Esophagus squamous epithelium (tissue), 5 donors: ENCODE measurements around the gene IRF2BPL. TPM values are rescaled to one million over a fixed set of nuclear protein-coding genes. Genes with fewer than 3 reads are reported as not detected.

Source experiments
- DNase-seq: peaks from one replicate; lab custom pipeline; 2025; lab: John Stamatoyannopoulos, UW
- H3K27ac ChIP-seq, 4 donors: fragments of 200-600 bp; sonication (generic); one replicate each; pipeline ENCODE4 v1.5.1; 2016 to 2019; ENCODE audit warnings: mild to moderate bottlenecking in 1 of 4
- H3K27me3 ChIP-seq, 4 donors: fragments of 200-600 bp; sonication (generic); 1 replicate in 3 of 4; 2 replicates in 1 of 4; pipeline versions ENCODE4 v1.5.1 to v1.6.0; 2017 to 2021; ENCODE audit warnings: antibody characterized with exemption in 1 of 4
- H3K36me3 ChIP-seq, 3 donors: fragments of 200-600 bp; sonication (generic); one replicate each; pipeline ENCODE4 v1.5.1; 2016 to 2019
- H3K4me1 ChIP-seq, 3 donors: fragments of 200-600 bp; sonication (generic); one replicate each; pipeline ENCODE4 v1.5.1; 2017 to 2019
- H3K4me3 ChIP-seq, 4 donors: fragments of 200-600 bp; sonication (generic); 1 replicate in 3 of 4; 2 replicates in 1 of 4; pipeline ENCODE4 v1.5.1; 2016 to 2019; ENCODE audit warnings: mild to moderate bottlenecking in 2 of 4, moderate library complexity in 1 of 4
- H3K9me3 ChIP-seq, 3 donors: fragments of 200-600 bp; sonication (generic); one replicate each; pipeline ENCODE4 v1.5.1; 2016 to 2019
- POLR2A ChIP-seq, 4 donors: fragments of 450-650 bp; IDR thresholded peaks; one replicate each; pipeline ENCODE4 v1.6.1; 2017; ENCODE audit warnings: antibody characterized with exemption in 4 of 4, mild to moderate bottlenecking in 4 of 4, moderate library complexity in 3 of 4
- WGBS, 2 donors: methylation state at CpG; one replicate each; pipeline ENCODE4 v1.1.5; 2018; 5-methylcytosine and 5-hydroxymethylcytosine counted together
- intact Hi-C: fragments of 100-400 bp; cut with DNase I; formaldehyde crosslinking; loops from one replicate; pipeline ENCODE4 v1.15.0; 2022
- total RNA-seq, 4 donors: library from RNA; depleted of rRNA; stranded (reverse); fragments of >200 nt; gene quantifications; one replicate each; pipeline ENCODE4 v1.1.0, GENCODE V29; 2016
- TF ChIP-seq, protein P1 (sequence below), 6 experiments: fragments of 450-650 bp in 4 of 6; fragments of 200-600 bp in 2 of 6; sonication (generic) in 2 of 6; IDR thresholded peaks; one replicate each; pipeline ENCODE4 v1.5.1; 2016 to 2019; ENCODE audit warnings: antibody characterized with exemption in 6 of 6, mild to moderate bottlenecking in 4 of 6, moderate library complexity in 4 of 6
- donor health status: DM: yes; HTN: yes; CAD: no.

Gene IRF2BPL
- total RNA-seq, 4 donors from 2014 or later = 15.8 to 28.8 (median 24.0) TPM

- peaks cover 0 to 6% (median 0%) of the 10 kb centered on the region in 3 donors for H3K9me3 ChIP-seq
- 90 to 100% methylated on average over 1 to 3 of the region's 4 CpGs for WGBS, 2 donors
- no peaks in the 10 kb centered on the region for H3K36me3 ChIP-seq
These were observed 42.3 kb downstream of the IRF2BPL start for GRCh38 chr14:76986231-76986565.

DNA sequence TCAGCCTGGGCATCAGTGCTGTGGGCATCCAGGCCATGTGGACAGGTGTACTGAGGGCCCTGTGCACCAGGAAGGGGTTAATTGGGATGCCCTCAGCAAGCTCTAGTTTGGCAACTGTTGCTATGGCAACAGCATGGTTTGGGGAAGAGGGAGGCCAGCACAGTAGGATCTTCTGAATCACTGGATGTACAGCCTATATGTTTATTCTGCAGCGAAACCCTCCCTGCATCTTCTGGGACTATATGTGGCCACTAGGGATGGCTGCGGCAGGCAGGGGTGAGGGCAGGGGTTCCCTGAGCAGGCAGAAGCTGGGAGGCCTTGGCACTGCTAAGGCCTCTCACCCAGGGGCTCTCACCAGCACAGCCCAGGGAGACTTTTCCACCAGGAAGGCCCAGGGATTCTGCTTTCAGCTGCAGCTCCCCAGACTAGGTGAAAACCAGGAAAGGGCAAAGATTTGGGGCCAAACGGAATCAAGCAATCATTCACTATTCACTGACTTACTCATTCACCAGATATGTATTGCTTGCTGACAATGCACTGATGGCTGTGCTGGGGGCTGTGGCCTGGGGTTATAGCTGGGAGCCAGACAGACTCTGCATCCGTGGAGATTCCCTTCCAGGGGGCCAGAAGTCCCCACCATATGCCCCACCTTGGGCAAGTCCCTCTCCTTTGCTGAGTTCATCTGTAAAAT, 42.8 kb downstream of the IRF2BPL start:
- 72 to 90% methylated on average over 2 to 3 of the region's 4 CpGs for WGBS, 2 donors
- intact Hi-C loops = no loop called here
- Histone ChIP-seq H3K27ac (no peak overlapping the region), H3K9me3 (peaks cover 0 to 6% (median 0%) of the 10 kb centered on the region in 3 donors), H3K4me3 (no peak overlapping the region), H3K4me1 (no peaks in the 10 kb centered on the region), H3K36me3 (no peaks in the 10 kb centered on the region), H3K27me3 (no peaks in the 10 kb centered on the region)
- no peak for TF ChIP-seq POLR2A (IDR thresholded peaks at IDR 0.05)
- TF ChIP-seq, protein P1, sequence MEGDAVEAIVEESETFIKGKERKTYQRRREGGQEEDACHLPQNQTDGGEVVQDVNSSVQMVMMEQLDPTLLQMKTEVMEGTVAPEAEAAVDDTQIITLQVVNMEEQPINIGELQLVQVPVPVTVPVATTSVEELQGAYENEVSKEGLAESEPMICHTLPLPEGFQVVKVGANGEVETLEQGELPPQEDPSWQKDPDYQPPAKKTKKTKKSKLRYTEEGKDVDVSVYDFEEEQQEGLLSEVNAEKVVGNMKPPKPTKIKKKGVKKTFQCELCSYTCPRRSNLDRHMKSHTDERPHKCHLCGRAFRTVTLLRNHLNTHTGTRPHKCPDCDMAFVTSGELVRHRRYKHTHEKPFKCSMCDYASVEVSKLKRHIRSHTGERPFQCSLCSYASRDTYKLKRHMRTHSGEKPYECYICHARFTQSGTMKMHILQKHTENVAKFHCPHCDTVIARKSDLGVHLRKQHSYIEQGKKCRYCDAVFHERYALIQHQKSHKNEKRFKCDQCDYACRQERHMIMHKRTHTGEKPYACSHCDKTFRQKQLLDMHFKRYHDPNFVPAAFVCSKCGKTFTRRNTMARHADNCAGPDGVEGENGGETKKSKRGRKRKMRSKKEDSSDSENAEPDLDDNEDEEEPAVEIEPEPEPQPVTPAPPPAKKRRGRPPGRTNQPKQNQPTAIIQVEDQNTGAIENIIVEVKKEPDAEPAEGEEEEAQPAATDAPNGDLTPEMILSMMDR (IDR thresholded peaks at IDR 0.05) = no peak
- no peak for DNase-seq

More at GRCh38 chr14:76986231-76986565, 42.3 kb downstream of the IRF2BPL start:
- H3K27me3 ChIP-seq = no peaks in the 10 kb centered on the region
- no peak overlapping the region for H3K4me3 ChIP-seq
- no peaks in the 10 kb centered on the region for H3K4me1 ChIP-seq
- no peak for TF ChIP-seq POLR2A (IDR thresholded peaks at IDR 0.05)
- TF ChIP-seq, protein P1 (IDR thresholded peaks at IDR 0.05) = no peak
- no peak overlapping the region for H3K27ac ChIP-seq
- intact Hi-C loops = no loop called here
- no peak for DNase-seq

DNA sequence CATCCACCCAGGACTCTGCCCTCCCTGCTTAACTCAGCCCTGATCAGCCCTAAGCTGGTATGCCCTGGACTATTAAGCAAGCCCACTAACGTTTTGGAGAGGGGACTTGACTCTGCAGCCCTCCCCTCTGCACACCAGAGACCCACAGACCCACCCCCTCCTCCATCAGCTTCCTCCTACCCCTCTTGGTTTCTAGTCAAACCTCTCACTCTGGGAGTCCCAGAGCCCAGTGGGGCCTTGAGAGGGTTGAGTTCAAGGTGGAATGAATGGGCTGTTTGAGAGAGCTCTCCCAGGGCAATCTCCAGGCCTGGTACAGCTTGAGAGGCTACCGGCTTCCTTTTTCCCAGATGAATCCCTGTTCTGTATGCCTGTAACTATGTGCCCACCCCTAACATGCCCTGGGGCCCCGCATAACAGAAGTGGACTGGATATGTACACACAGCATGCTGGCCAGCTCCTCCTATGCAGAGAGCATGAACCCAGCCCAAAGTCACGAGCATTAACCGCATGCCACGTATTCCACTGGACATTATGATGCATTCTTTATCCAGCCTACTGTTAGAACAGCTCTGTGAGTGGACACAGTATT, 43.6 kb downstream of the IRF2BPL start:
- no peak for DNase-seq
- H3K9me3 ChIP-seq = peaks cover 0 to 6% (median 0%) of the 10 kb centered on the region in 3 donors
- 55 to 63% methylated on average over 5 of the region's 6 CpGs for WGBS, 2 donors
- no peak for TF ChIP-seq POLR2A (IDR thresholded peaks at IDR 0.05)
- TF ChIP-seq, protein P1 (IDR thresholded peaks at IDR 0.05) = no peak
- no peaks in the 10 kb centered on the region for H3K36me3 ChIP-seq
- H3K27me3 ChIP-seq = no peaks in the 10 kb centered on the region
- H3K4me1 ChIP-seq = no peaks in the 10 kb centered on the region
- no peak overlapping the region for H3K27ac ChIP-seq
- intact Hi-C loops = no loop called here
- no peak overlapping the region for H3K4me3 ChIP-seq

DNA sequence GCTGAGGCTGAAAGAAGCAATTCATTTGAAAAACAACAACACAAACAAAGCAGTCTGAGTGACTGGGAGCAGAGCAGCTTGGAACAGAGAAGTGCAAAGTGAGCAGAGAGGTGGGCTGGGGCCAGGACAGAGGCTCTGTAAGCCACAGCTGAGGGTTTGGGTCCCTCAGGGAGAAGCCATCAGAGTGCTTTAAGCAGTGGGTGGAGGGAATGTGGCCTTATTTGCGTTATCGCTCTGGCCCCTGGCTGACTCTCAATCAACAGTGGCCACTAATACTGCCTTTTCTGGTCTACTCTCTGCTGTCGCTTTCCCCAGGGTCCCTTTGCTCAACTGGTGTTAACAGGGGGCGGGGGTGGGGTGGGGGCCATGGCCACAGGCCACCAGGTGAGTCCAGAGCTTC, 44.2 kb downstream of the IRF2BPL start:
- Histone ChIP-seq H3K36me3 (no peaks in the 10 kb centered on the region), H3K27ac (no peak overlapping the region), H3K4me3 (no peak overlapping the region), H3K9me3 (peaks cover 0 to 6% (median 0%) of the 10 kb centered on the region in 3 donors), H3K4me1 (no peaks in the 10 kb centered on the region), H3K27me3 (no peaks in the 10 kb centered on the region)
- intact Hi-C loops = no loop called here
- TF ChIP-seq POLR2A (IDR thresholded peaks at IDR 0.05) = no peak
- TF ChIP-seq, protein P1 (IDR thresholded peaks at IDR 0.05) = no peak
- no peak for DNase-seq
- WGBS, 2 donors = 55 to 85% methylated on average over 2 to 4 of the region's 4 CpGs

GRCh38 chr14:76981670-76982069, 46.8 kb downstream of the IRF2BPL start:
- TF ChIP-seq POLR2A (IDR thresholded peaks at IDR 0.05) = no peak
- TF ChIP-seq, protein P1 (IDR thresholded peaks at IDR 0.05) = no peak
- Histone ChIP-seq H3K36me3 (no peaks in the 10 kb centered on the region), H3K27me3 (no peaks in the 10 kb centered on the region), H3K9me3 (peaks cover 0 to 6% (median 0%) of the 10 kb centered on the region in 3 donors), H3K4me1 (peaks cover 0 to 12% (median 7%) of the 10 kb centered on the region in 3 donors), H3K27ac (no peak overlapping the region), H3K4me3 (no peak overlapping the region)
- 86 to 92% methylated on average over 1 of the region's 1 CpG for WGBS, 2 donors
- no peak for DNase-seq
- intact Hi-C loops = no loop called here
